PC-3 (cell line): ENCODE data around the gene SRRM5. TPM values are rescaled to one million over a fixed set of nuclear protein-coding genes. Genes with fewer than 3 reads are reported as not detected.

Experiments used
- ATAC-seq: fragments of 200-7000 bp; cut with Tn5 transposase; 2 replicates; pipeline ENCODE4 v1.9.1; 2020; ENCODE audit warnings: mild to moderate bottlenecking, moderate library complexity
- BruUV-seq: library from RNA; stranded (reverse); fragments of 400-500 nt; replicated peaks from 2 replicates; lab custom pipeline; 2021; lab: Mats Ljungman, UMichigan
- CTCF ChIA-PET: fragments of 300-600 bp; sonication (Branson Sonifier 250); formaldehyde crosslinking; loops from one replicate; lab custom pipeline; 2022; ENCODE audit warnings: antibody characterized with exemption; lab: Charles Lee
- POLR2A ChIA-PET: fragments of 300-600 bp; sonication (Branson Sonifier 250); formaldehyde crosslinking; loops from one replicate; lab custom pipeline; 2022; ENCODE audit warnings: antibody characterized with exemption; ENCODE audit not compliant: unreplicated experiment; lab: Charles Lee
- DNase-seq: peaks from one replicate; pipeline ENCODE4 v3.0.0-alpha.2; 2015
- H2AFZ ChIP-seq: fragments of 300-600 bp; sonication (generic); 2 replicates; pipeline ENCODE4 v1.6.0; 2016; ENCODE audit warnings: antibody characterized with exemption, low read length
- H3F3A ChIP-seq: fragments of 300-600 bp; sonication (generic); one replicate; pipeline ENCODE4 v1.6.0; 2017; ENCODE audit warnings: antibody characterized with exemption, low read length, control low read depth, mild to moderate bottlenecking; ENCODE audit not compliant: unreplicated experiment
- H3K27ac ChIP-seq: fragments of 300-600 bp; sonication (generic); 2 replicates; pipeline ENCODE4 v1.5.1; 2016; ENCODE audit warnings: mild to moderate bottlenecking, low read length
- H3K27me3 ChIP-seq: fragments of 300-600 bp; sonication (generic); 2 replicates; pipeline ENCODE4 v1.6.1; 2016; ENCODE audit warnings: low read length, mixed read lengths
- H3K36me3 ChIP-seq: fragments of 300-600 bp; sonication (generic); 2 replicates; pipeline ENCODE4 v1.6.1; 2016; ENCODE audit warnings: low read depth, mixed run types, low read length, mixed read lengths
- H3K4me1 ChIP-seq: fragments of 300-600 bp; sonication (generic); 2 replicates; pipeline ENCODE4 v1.5.1; 2016; ENCODE audit warnings: low read length; ENCODE audit not compliant: insufficient read depth
- H3K4me2 ChIP-seq: fragments of 300-600 bp; sonication (generic); 2 replicates; pipeline ENCODE4 v1.6.0; 2016; ENCODE audit warnings: low read length
- H3K4me3 ChIP-seq: fragments of 300-600 bp; sonication (generic); 2 replicates; pipeline ENCODE4 v1.5.1; 2016; ENCODE audit warnings: mild to moderate bottlenecking, low read length, mixed read lengths
- H3K79me2 ChIP-seq: fragments of 300-600 bp; sonication (generic); 2 replicates; pipeline ENCODE4 v1.6.1; 2017; ENCODE audit warnings: low read length, mixed read lengths
- H3K9ac ChIP-seq: fragments of 300-600 bp; sonication (generic); 2 replicates; pipeline ENCODE4 v1.6.0; 2016; ENCODE audit warnings: mild to moderate bottlenecking, low read length
- H3K9me2 ChIP-seq: fragments of 300-600 bp; sonication (generic); replicated peaks from 2 replicates; pipeline ENCODE4 v1.6.1; 2016; ENCODE audit warnings: mixed run types, low read length, mixed read lengths
- H3K9me3 ChIP-seq: fragments of 300-600 bp; sonication (generic); 2 replicates; pipeline ENCODE4 v1.6.1; 2016; ENCODE audit warnings: low read length, mixed read lengths
- H4K20me1 ChIP-seq: fragments of 300-600 bp; sonication (generic); 2 replicates; pipeline ENCODE4 v1.6.1; 2016; ENCODE audit warnings: low read length, mixed read lengths
- CTCF ChIP-seq: fragments of 300-600 bp; sonication (generic); conservative IDR thresholded peaks from 2 replicates; pipeline ENCODE4 v1.5.1; 2017; ENCODE audit warnings: antibody characterized with exemption, low read depth, mild to moderate bottlenecking, low read length
- EZH2 ChIP-seq: fragments of 300-600 bp; sonication (generic); IDR thresholded peaks from one replicate; pipeline ENCODE4 v1.6.1; 2017; ENCODE audit warnings: antibody characterized with exemption, mild to moderate bottlenecking, low read length; ENCODE audit not compliant: unreplicated experiment
- EZH2phosphoT487 ChIP-seq: fragments of 300-600 bp; sonication (generic); IDR thresholded peaks from 2 replicates; pipeline ENCODE4 v1.6.1; 2018; ENCODE audit warnings: mild to moderate bottlenecking, antibody characterized with exemption, low read length, borderline replicate concordance
- intact Hi-C: fragments of 100-400 bp; cut with micrococcal nuclease; formaldehyde crosslinking; loops from 2 replicates; pipeline ENCODE4 v1.9.0; 2023
- total RNA-seq: library from RNA; depleted of rRNA; stranded (reverse); fragments of >200 nt; gene quantifications from 2 replicates; pipeline ENCODE4 v1.2.3, GENCODE V29; 2014

Gene SRRM5
- total RNA-seq, 1 experiment from 2014 or later: 0.11 TPM

GRCh38 chr19:43636121-43636683, 24.3 kb downstream of the SRRM5 start:
- BruUV-seq: no TSS peak
- Histone ChIP-seq H4K20me1 (no peaks in the 10 kb centered on the region), H3K79me2 (no peaks in the 10 kb centered on the region), H3K4me3 (no peak overlapping the region), H3K36me3 (no peaks in the 10 kb centered on the region), H3K27ac (no peak overlapping the region), H3K4me2 (no peak overlapping the region), H3K9me3 (no peaks in the 10 kb centered on the region), H3K9ac (no peak overlapping the region), H3K27me3 (no peaks in the 10 kb centered on the region), H3K4me1 (no peaks in the 10 kb centered on the region; the same call in 1 of the 2 replicates), H3F3A (no peaks in the 10 kb centered on the region), H3K9me2 (no peaks in the 10 kb centered on the region), H2AFZ (no peak overlapping the region)
- DNase-seq: no peak
- POLR2A ChIA-PET: no interaction called here
- ATAC-seq: no peak
- TF ChIP-seq EZH2 (no peak), CTCF (no peak), EZH2phosphoT487 (no peak)
- intact Hi-C loops: no loop called here
- CTCF ChIA-PET: no interaction called here

GRCh38 chr19:43638214-43638994, 26.5 kb downstream of the SRRM5 start:
- ChIA-PET CTCF (no interaction called here), POLR2A (no interaction called here)
- Histone ChIP-seq H3K4me3 (peak overlapping the region; percentile 61; the same call in 1 of the 2 replicates), H3K4me1 (no peaks in the 10 kb centered on the region; the same call in 1 of the 2 replicates), H3K9ac (no peak overlapping the region), H2AFZ (no peak overlapping the region), H3K36me3 (no peaks in the 10 kb centered on the region), H4K20me1 (no peaks in the 10 kb centered on the region), H3K27ac (no peak overlapping the region), H3F3A (no peaks in the 10 kb centered on the region), H3K27me3 (no peaks in the 10 kb centered on the region), H3K9me3 (no peaks in the 10 kb centered on the region), H3K9me2 (no peaks in the 10 kb centered on the region), H3K79me2 (no peaks in the 10 kb centered on the region), H3K4me2 (peak overlapping the region; percentile 72)
- ATAC-seq (no peak), DNase-seq (no peak)
- TSS peak; percentile 73 for BruUV-seq
- TF ChIP-seq EZH2phosphoT487 (no peak), EZH2 (no peak), CTCF (no peak)
- intact Hi-C loops: no loop called here
